Psoas muscle (tissue), 8 donors: ENCODE results near the gene BBS12. TPM values are rescaled to one million over a fixed set of nuclear protein-coding genes. Genes with fewer than 3 reads are reported as not detected.

Experiments
- ATAC-seq, 4 donors: fragments of 200-7000 bp; cut with Tn5 transposase; one replicate each; pipeline ENCODE4 v1.9.1; 2020; ENCODE audit warnings: moderate library complexity in 3 of 4, mild to moderate bottlenecking in 2 of 4
- DNase-seq, 2 donors: peaks; one replicate each; pipeline ENCODE4 v3.0.0-alpha.2; 2020
- H3K27ac ChIP-seq: fragments of 200-600 bp; one replicate; pipeline ENCODE4 v1.8.0; 2022
- H3K27me3 ChIP-seq, 3 donors: fragments of 200-600 bp in 1 of 3; one replicate each; pipeline versions ENCODE4 v1.6.1 to v1.8.0; 2013 to 2022; ENCODE audit warnings: low read length in 2 of 3, mild to moderate bottlenecking in 2 of 3, moderate library complexity in 1 of 3; ENCODE audit not compliant: insufficient read depth in 3 of 3
- H3K36me3 ChIP-seq, 2 donors: fragments of 200-600 bp in 1 of 2; one replicate each; pipeline versions ENCODE4 v1.6.1 to v1.8.0; 2013 to 2022; ENCODE audit warnings: low read depth in 1 of 2, mild to moderate bottlenecking in 1 of 2, moderate library complexity in 1 of 2; ENCODE audit not compliant: insufficient read depth in 1 of 2
- H3K4me1 ChIP-seq: fragments of 200-600 bp; one replicate; pipeline ENCODE4 v1.8.0; 2022
- H3K4me3 ChIP-seq: fragments of 200-600 bp; one replicate; pipeline ENCODE4 v1.8.0; 2022; ENCODE audit warnings: mild to moderate bottlenecking
- H3K9me3 ChIP-seq: fragments of 200-600 bp; one replicate; pipeline ENCODE4 v1.8.0; 2022
- CTCF ChIP-seq: fragments of 200-600 bp; IDR thresholded peaks from one replicate; pipeline ENCODE4 v1.8.0; 2022; ENCODE audit warnings: antibody characterized with exemption
- WGBS, 3 donors: extraction: QIAGEN DNeasy Blood & Tissue Kit; methylation state at CpG; one replicate each; pipeline versions ENCODE4 v1.1.6 to v1.1.7; 2013; 5-methylcytosine and 5-hydroxymethylcytosine counted together
- intact Hi-C, 2 donors: fragments of 100-400 bp; cut with DNase I; formaldehyde crosslinking; loops; one replicate each; pipeline versions ENCODE4 v1.11.0 to v1.14.2; 2022
- polyA plus RNA-seq, 3 donors: library from polyadenylated mRNA; stranded (reverse); fragments of 200-250 nt; gene quantifications; one replicate each; pipeline ENCODE4 v1.2.3, GENCODE V29; 2013
- total RNA-seq, 4 donors: library from RNA; stranded (reverse); fragmentation: NEBNext Ultra II Directional in 2 of 4; extraction: Animal tissue kit (Norgen Biotek cat#: 25700) in 2 of 4; gene quantifications; one replicate each; pipeline versions ENCODE4 v1.2.1 to v1.2.4, GENCODE V29; 2021 to 2023
- donor health status: healthy with polysubstance abuse.
- donor health status: DM: no; HTN: no; CAD: no; lungs with moderate emphysema.
- donor health status: Bipolar disorder and iron deficiency.
- donor health status: healthy.
- donor health status: DM: yes; HTN: yes; CAD: no.
- donor health status: DM: no; HTN: no; CAD: no.
- donor health status: DM: no; HTN: no; CAD: no.
- donor health status: DM: yes; HTN: yes; CAD: no.

BBS12 gene
- total and polyA plus RNA-seq, 7 donors: 0.54 to 5.4 (median 1.0) TPM

GRCh38 chr4:122733787-122734120, 1.2 kb downstream of the BBS12 start:
- no peak for DNase-seq
- H3K9me3 ChIP-seq: peaks cover 4% of the 10 kb centered on the region
- H3K27ac ChIP-seq: no peak overlapping the region
- TF ChIP-seq CTCF: no peak
- WGBS, 3 donors: 64 to 81% (median 69%) methylated on average over 1 of the region's 1 CpG
- peaks cover 6% of the 10 kb centered on the region for H3K4me1 ChIP-seq
- no peaks in the 10 kb centered on the region for H3K36me3 ChIP-seq
- H3K4me3 ChIP-seq: no peak overlapping the region
- no peaks in the 10 kb centered on the region for H3K27me3 ChIP-seq
- ATAC-seq: no peak
- intact Hi-C loops: loop anchor here in 1 of 2 donors (5.0 kb wide), 1 partner anchor 189 kb away; the partner anchor contains the start of gene NUDT6

- DNase-seq (no peak), ATAC-seq (no peak)
- H3K9me3 ChIP-seq: peaks cover 4% of the 10 kb centered on the region
- H3K4me3 ChIP-seq: no peak overlapping the region
- H3K4me1 ChIP-seq: no peaks in the 10 kb centered on the region
- no peak overlapping the region for H3K27ac ChIP-seq
- intact Hi-C loops: no loop called here
- no peaks in the 10 kb centered on the region for H3K27me3 ChIP-seq
- peaks cover 0 to 11% of the 10 kb centered on the region in 2 donors for H3K36me3 ChIP-seq
- TF ChIP-seq CTCF: no peak
Observed at GRCh38 chr4:122739174-122739573, 6.7 kb downstream of the BBS12 start.

- Histone ChIP-seq H3K4me1 (no peaks in the 10 kb centered on the region), H3K27ac (no peak overlapping the region), H3K4me3 (no peak overlapping the region), H3K36me3 (peaks cover 0 to 11% of the 10 kb centered on the region in 2 donors), H3K9me3 (no peaks in the 10 kb centered on the region), H3K27me3 (no peaks in the 10 kb centered on the region)
- WGBS, 3 donors: 79 to 92% (median 86%) methylated on average over 15 of the region's 15 CpGs
- no peak for DNase-seq
- intact Hi-C loops: no loop called here
- no peak for ATAC-seq
- TF ChIP-seq CTCF: no peak
Observed at GRCh38 chr4:122742933-122743829, 10.7 kb downstream of the BBS12 start.

- H3K36me3 ChIP-seq: peaks cover 0 to 11% of the 10 kb centered on the region in 2 donors
- H3K27me3 ChIP-seq: no peaks in the 10 kb centered on the region
- intact Hi-C loops: no loop called here
- H3K4me3 ChIP-seq: no peak overlapping the region
- DNase-seq (no peak), ATAC-seq (no peak)
- no peaks in the 10 kb centered on the region for H3K9me3 ChIP-seq
- TF ChIP-seq CTCF: no peak
- no peaks in the 10 kb centered on the region for H3K4me1 ChIP-seq
- WGBS, 3 donors: 56 to 97% (median 91%) methylated on average over 1 of the region's 1 CpG
- no peak overlapping the region for H3K27ac ChIP-seq
Observed at GRCh38 chr4:122744229-122744628, 11.7 kb downstream of the BBS12 start.
